ENCODE measurements around the gene SKI. TPM values are rescaled to one million over a fixed set of nuclear protein-coding genes. Genes with fewer than 3 reads are reported as not detected.

SKI gene
- total and polyA plus RNA-seq, 2 experiments from 2014 or later: 5.1 to 21.9 TPM

DNA sequence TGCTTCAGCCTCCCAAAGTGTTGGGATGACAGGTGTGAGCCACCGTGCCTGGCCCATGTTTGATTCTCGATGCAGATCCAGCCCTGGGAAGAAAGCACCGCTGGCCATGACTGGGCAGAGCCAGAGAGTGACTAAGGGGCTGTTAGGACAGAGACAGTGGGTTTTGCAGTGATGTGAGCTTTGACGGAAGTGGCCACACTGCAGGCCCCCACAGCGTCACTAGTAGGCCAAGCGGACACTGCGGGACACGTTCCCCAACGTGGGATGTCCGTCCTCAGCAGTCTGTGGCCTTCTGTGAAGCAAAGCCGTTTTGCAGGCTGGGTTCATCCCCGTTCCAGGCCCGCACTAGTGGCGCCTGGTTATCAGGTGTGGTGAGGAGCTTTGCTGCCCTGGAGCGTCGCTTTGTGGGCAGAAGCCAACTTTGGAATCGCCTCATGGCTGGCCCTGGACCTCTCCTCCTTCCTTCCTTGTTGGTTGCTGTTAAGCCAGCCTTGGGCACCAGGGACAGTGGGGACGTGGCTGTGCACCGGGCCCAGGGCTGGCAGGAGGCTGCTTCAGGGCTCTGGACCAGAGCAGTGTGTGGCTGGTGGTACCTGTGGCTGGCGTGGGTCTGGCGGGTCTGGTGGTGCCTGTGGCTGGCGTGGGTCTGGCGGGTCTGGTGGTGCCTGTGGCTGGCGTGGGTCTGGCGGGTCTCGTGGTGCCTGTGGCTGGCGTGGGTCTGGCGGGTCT lies 41.2 kb downstream of the SKI start:
- H3K79me2 ChIP-seq: peaks cover 98% of the 10 kb centered on the region
- peak overlapping the region; percentile 20 for H3K27ac ChIP-seq
- H3K4me3 ChIP-seq: no peak overlapping the region
- H3K9me3 ChIP-seq (ENCODE audit: low read depth): no peaks in the 10 kb centered on the region
- WGBS (ENCODE audit: low lambda C conversion rate, missing lambda C conversion rate): 94% methylated on average over 25 of the region's 28 CpGs
- no peaks in the 10 kb centered on the region for H3K36me3 ChIP-seq (replicated peaks; ENCODE audit: insufficient read depth, low read depth)
- H3K9me2 ChIP-seq (replicated peaks; ENCODE audit: insufficient read depth): no peaks in the 10 kb centered on the region
- H3K4me1 ChIP-seq (ENCODE audit: insufficient read depth): peaks cover 36% of the 10 kb centered on the region
- peaks cover 98% of the 10 kb centered on the region for H4K20me1 ChIP-seq (ENCODE audit: insufficient read depth, poor library complexity, severe bottlenecking)
- no peak overlapping the region for H2AFZ ChIP-seq
- TF ChIP-seq EZH2phosphoT487 (IDR thresholded peaks at IDR 0.05; ENCODE audit: low read depth, severe bottlenecking, unreplicated experiment): no peak
- TF ChIP-seq EZH2 (IDR thresholded peaks at IDR 0.05; ENCODE audit: borderline replicate concordance): no peak
- no peak for TF ChIP-seq CTCF (IDR thresholded peaks at IDR 0.05; ENCODE audit: poor library complexity)
- DNase-seq (ENCODE audit: low spot score): no peak
- no peaks in the 10 kb centered on the region for H3K27me3 ChIP-seq
- H3K4me2 ChIP-seq: no peak overlapping the region

DNA sequence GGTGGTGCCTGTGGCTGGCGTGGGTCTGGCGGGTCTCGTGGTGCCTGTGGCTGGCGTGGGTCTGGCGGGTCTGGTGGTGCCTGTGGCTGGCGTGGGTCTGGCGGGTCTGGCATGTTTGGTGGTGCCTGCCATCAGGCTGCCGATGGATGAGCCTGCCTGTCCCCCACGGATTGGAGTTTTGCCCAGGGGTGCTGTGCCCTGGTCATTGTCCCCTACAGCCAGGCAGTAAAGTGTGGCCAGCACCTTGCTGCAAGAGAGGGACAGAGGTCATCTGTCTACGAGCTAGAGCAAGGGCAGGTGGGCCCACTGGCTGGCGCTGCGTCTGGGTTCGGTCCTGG lies 41.8 kb downstream of the SKI start:
- DNase-seq (ENCODE audit: low spot score): no peak
- TF ChIP-seq EZH2 (IDR thresholded peaks at IDR 0.05; ENCODE audit: borderline replicate concordance) (no peak), CTCF (IDR thresholded peaks at IDR 0.05; ENCODE audit: poor library complexity) (no peak), EZH2phosphoT487 (IDR thresholded peaks at IDR 0.05; ENCODE audit: low read depth, severe bottlenecking, unreplicated experiment) (no peak)
- peaks cover 40% of the 10 kb centered on the region for H3K4me1 ChIP-seq (ENCODE audit: insufficient read depth)
- no peaks in the 10 kb centered on the region for H3K9me2 ChIP-seq (replicated peaks; ENCODE audit: insufficient read depth)
- H3K36me3 ChIP-seq (replicated peaks; ENCODE audit: insufficient read depth, low read depth): no peaks in the 10 kb centered on the region
- H3K4me3 ChIP-seq: no peak overlapping the region
- no peaks in the 10 kb centered on the region for H3K9me3 ChIP-seq (ENCODE audit: low read depth)
- H4K20me1 ChIP-seq (ENCODE audit: insufficient read depth, poor library complexity, severe bottlenecking): peaks cover 98% of the 10 kb centered on the region
- peaks cover 98% of the 10 kb centered on the region for H3K79me2 ChIP-seq
- no peaks in the 10 kb centered on the region for H3K27me3 ChIP-seq
- peak overlapping the region; percentile 72 for H3K4me2 ChIP-seq
- H3K27ac ChIP-seq: peak overlapping the region; percentile 73
- H2AFZ ChIP-seq: no peak overlapping the region
- WGBS (ENCODE audit: low lambda C conversion rate, missing lambda C conversion rate): 88% methylated on average over 11 of the region's 13 CpGs

DNA sequence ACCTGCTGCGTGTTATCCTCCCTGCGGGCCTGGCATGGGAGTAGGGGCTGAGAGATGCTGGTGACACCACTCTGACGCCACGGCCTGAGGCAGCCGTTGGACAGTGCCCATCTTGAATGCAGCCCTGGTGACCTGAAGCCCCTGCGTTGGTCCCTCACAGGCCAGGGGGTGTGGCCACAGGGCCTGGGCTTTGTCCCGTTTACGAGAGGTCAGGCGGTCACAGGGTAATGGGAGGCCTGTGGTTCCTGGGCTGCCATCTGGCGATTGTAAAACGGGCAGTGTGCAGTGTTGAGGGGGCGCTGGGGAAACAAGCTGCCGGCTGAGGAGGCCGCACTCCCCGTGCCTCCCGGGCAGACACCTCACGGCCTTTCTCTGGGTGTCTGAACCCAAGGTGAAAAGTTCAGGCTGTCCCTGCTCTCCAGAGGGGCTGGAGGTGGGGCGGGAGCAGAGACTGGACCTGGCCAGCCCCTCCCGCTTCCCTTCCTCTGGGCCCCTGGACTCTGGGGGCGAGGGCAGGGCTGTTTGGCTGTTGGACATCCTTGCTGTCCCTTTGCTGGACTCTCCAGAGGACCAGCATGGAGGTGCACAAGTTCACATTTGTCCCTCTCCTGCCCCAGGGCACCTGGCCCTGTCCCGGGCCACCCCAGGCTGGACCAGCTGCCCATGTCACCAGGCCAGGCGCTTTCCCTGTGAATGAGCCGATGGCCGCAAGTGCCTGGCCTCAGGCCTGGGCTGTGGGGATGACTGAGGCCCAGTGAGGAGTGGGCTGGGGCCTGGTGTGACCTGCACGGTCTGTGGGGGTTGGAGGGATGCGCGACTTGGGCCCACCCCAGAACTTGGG lies 42.4 kb downstream of the SKI start:
- no peak overlapping the region for H2AFZ ChIP-seq
- WGBS (ENCODE audit: low lambda C conversion rate, missing lambda C conversion rate): 47% methylated on average over 27 of the region's 27 CpGs
- H3K4me3 ChIP-seq: no peak overlapping the region
- peaks cover 46% of the 10 kb centered on the region for H3K4me1 ChIP-seq (ENCODE audit: insufficient read depth)
- no peaks in the 10 kb centered on the region for H3K9me3 ChIP-seq (ENCODE audit: low read depth)
- TF ChIP-seq EZH2phosphoT487 (IDR thresholded peaks at IDR 0.05; ENCODE audit: low read depth, severe bottlenecking, unreplicated experiment) (no peak), EZH2 (IDR thresholded peaks at IDR 0.05; ENCODE audit: borderline replicate concordance) (no peak), CTCF (IDR thresholded peaks at IDR 0.05; ENCODE audit: poor library complexity) (no peak)
- H3K79me2 ChIP-seq: peaks cover 98% of the 10 kb centered on the region
- H3K36me3 ChIP-seq (replicated peaks; ENCODE audit: insufficient read depth, low read depth): no peaks in the 10 kb centered on the region
- peak overlapping the region; percentile 73 for H3K27ac ChIP-seq
- peak; percentile 58 for DNase-seq (ENCODE audit: low spot score)
- no peaks in the 10 kb centered on the region for H3K27me3 ChIP-seq
- H3K9me2 ChIP-seq (replicated peaks; ENCODE audit: insufficient read depth): no peaks in the 10 kb centered on the region
- peak overlapping the region; percentile 72 for H3K4me2 ChIP-seq
- H4K20me1 ChIP-seq (ENCODE audit: insufficient read depth, poor library complexity, severe bottlenecking): peaks cover 98% of the 10 kb centered on the region
